ENCODE measurements around the gene SPP1. TPM values are rescaled to one million over a fixed set of nuclear protein-coding genes. Genes with fewer than 3 reads are reported as not detected.

Gene SPP1
- polyA plus RNA-seq, 1 experiment, result 4.9 TPM

DNA sequence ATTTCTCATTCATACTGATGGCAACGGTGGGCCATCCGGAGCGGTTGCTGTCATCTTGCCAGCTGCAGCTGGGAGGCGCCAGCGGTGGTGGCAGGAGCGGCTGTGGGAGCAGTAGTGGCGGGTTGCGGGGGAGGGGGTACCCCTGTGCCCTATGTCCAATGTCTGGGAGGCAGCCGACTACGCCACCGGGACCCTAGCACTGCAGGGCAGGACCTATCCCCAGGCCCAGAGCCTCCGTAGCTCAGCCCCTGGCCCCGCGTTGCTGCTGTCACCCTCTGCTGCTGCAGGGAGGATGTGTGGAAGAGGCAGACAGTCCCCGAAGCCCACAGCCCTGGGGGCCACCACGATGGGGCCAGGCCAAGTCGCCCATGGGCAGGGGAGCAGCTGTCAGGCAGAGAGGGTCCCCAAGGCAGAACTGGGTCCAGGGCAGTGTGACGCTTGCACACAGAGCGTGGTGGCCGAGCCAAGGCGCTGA is 10.0 kb upstream of the SPP1 start:
- Histone ChIP-seq H3K36me3 (ENCODE audit: control insufficient read depth, insufficient read depth, low read length) (no peaks in the 10 kb centered on the region), H3K27me3 (ENCODE audit: control insufficient read depth, insufficient read depth, low read length) (no peaks in the 10 kb centered on the region), H3K4me3 (ENCODE audit: low read depth, low read length) (no peak overlapping the region)
- ChIA-PET CTCF (interaction anchor here (1.3 kb wide), 1 partner anchor 22 kb away, joined by 3 read pairs; no protein-coding TSS in a partner anchor), POLR2A (no interaction called here)
- TF ChIP-seq CTCF (IDR thresholded peaks at IDR 0.05; ENCODE audit: insufficient read depth, low read depth, low read length), result no peak
- DNase-seq (ENCODE audit: low read depth), result no peak

- no peak for TF ChIP-seq CTCF (IDR thresholded peaks at IDR 0.05; ENCODE audit: insufficient read depth, low read depth, low read length)
- POLR2A ChIA-PET, result no interaction called here
- Histone ChIP-seq H3K27me3 (ENCODE audit: control insufficient read depth, insufficient read depth, low read length) (no peaks in the 10 kb centered on the region), H3K36me3 (ENCODE audit: control insufficient read depth, insufficient read depth, low read length) (no peaks in the 10 kb centered on the region), H3K4me3 (ENCODE audit: low read depth, low read length) (no peak overlapping the region)
- no peak for DNase-seq (ENCODE audit: low read depth)
- CTCF ChIA-PET, result interaction anchor here (0.9 to 1.3 kb wide), 3 partner anchors 21 to 245 kb away, joined by 3 read pairs; no protein-coding TSS in a partner anchor
These were observed 9.4 kb upstream of the SPP1 start for GRCh38 chr4:87966095-87966496.

GRCh38 chr4:87967193-87967592 is 8.3 kb upstream of the SPP1 start:
- Histone ChIP-seq H3K27me3 (ENCODE audit: control insufficient read depth, insufficient read depth, low read length) (no peaks in the 10 kb centered on the region), H3K36me3 (ENCODE audit: control insufficient read depth, insufficient read depth, low read length) (no peaks in the 10 kb centered on the region), H3K4me3 (ENCODE audit: low read depth, low read length) (no peak overlapping the region)
- ChIA-PET CTCF (interaction anchor here (0.8 to 1.3 kb wide), 3 partner anchors 95 to 244 kb away, joined by 3 read pairs; no protein-coding TSS in a partner anchor), POLR2A (no interaction called here)
- DNase-seq (ENCODE audit: low read depth), result no peak
- TF ChIP-seq CTCF (IDR thresholded peaks at IDR 0.05; ENCODE audit: insufficient read depth, low read depth, low read length), result no peak

GRCh38 chr4:87970121-87970520 is 5.4 kb upstream of the SPP1 start:
- no peak for TF ChIP-seq CTCF (IDR thresholded peaks at IDR 0.05; ENCODE audit: insufficient read depth, low read depth, low read length)
- no peaks in the 10 kb centered on the region for H3K27me3 ChIP-seq (ENCODE audit: control insufficient read depth, insufficient read depth, low read length)
- H3K4me3 ChIP-seq (ENCODE audit: low read depth, low read length), result no peak overlapping the region
- ChIA-PET CTCF (interaction anchor here (1.1 to 1.5 kb wide), 3 partner anchors 117 to 242 kb away, joined by 3 read pairs; no protein-coding TSS in a partner anchor), POLR2A (interaction anchor here (0.6 kb wide), 1 partner anchor 10 kb away, joined by 3 read pairs; no protein-coding TSS in a partner anchor)
- no peaks in the 10 kb centered on the region for H3K36me3 ChIP-seq (ENCODE audit: control insufficient read depth, insufficient read depth, low read length)
- DNase-seq (ENCODE audit: low read depth), result no peak

GRCh38 chr4:87971866-87972265 is 3.6 kb upstream of the SPP1 start:
- DNase-seq (ENCODE audit: low read depth), result no peak
- no peak overlapping the region for H3K4me3 ChIP-seq (ENCODE audit: low read depth, low read length)
- no peak for TF ChIP-seq CTCF (IDR thresholded peaks at IDR 0.05; ENCODE audit: insufficient read depth, low read depth, low read length)
- H3K36me3 ChIP-seq (ENCODE audit: control insufficient read depth, insufficient read depth, low read length), result no peaks in the 10 kb centered on the region
- CTCF ChIA-PET, result interaction anchor here (3.0 kb wide), 1 partner anchor 118 kb away, joined by 23 read pairs; no protein-coding TSS in a partner anchor
- H3K27me3 ChIP-seq (ENCODE audit: control insufficient read depth, insufficient read depth, low read length), result no peaks in the 10 kb centered on the region
- POLR2A ChIA-PET, result no interaction called here

All from BJ (cell line).